Activated CD4-positive, alpha-beta T cell treated with anti-CD3 and anti-CD28 coated beads for 4 hours (primary cell): ENCODE results near the gene SPDYE6.
"Not testable (repeated sequence)": the region's sequence is repeated elsewhere in the genome, so short reads cannot be mapped to it uniquely, and the experiment has no call there.

ENCODE experiments used
- DNase-seq, 2 donors: peaks; one replicate each; pipeline ENCODE4 v3.0.0-alpha.2; 2020

Gene SPDYE6

GRCh38 chr7:102317231-102318059 lies 38.8 kb downstream of the SPDYE6 start:
- DNase-seq = no peak

- no peak for DNase-seq
Observed at GRCh38 chr7:102313997-102314780, 42.1 kb downstream of the SPDYE6 start.

- no peak for DNase-seq
Observed at GRCh38 chr7:102312317-102312716, 43.9 kb downstream of the SPDYE6 start.

GRCh38 chr7:102310414-102310815 lies 45.8 kb downstream of the SPDYE6 start:
- no peak for DNase-seq

GRCh38 chr7:102306916-102307677 lies 49.1 kb downstream of the SPDYE6 start:
- DNase-seq = no peak

- DNase-seq = no peak
Observed at GRCh38 chr7:102305414-102306268, 50.6 kb downstream of the SPDYE6 start.

- no peak for DNase-seq
Observed at GRCh38 chr7:102304668-102305067, 51.6 kb downstream of the SPDYE6 start.

GRCh38 chr7:102303669-102304422 lies 52.4 kb downstream of the SPDYE6 start:
- DNase-seq = no peak

- DNase-seq = no peak
Observed at GRCh38 chr7:102302025-102302424, 54.2 kb downstream of the SPDYE6 start.

- not testable (repeated sequence) for DNase-seq
Observed at GRCh38 chr7:102301367-102301766, 54.9 kb downstream of the SPDYE6 start.

- no peak for DNase-seq
Observed at GRCh38 chr7:102300643-102301221, 55.5 kb downstream of the SPDYE6 start.

- DNase-seq = no peak
Observed at GRCh38 chr7:102297487-102298218, 58.6 kb downstream of the SPDYE6 start.

GRCh38 chr7:102296514-102296913 lies 59.7 kb downstream of the SPDYE6 start:
- no peak for DNase-seq

GRCh38 chr7:102296179-102296438 lies 60.1 kb downstream of the SPDYE6 start:
- no peak for DNase-seq
